ACHN (cell line): ENCODE data around the gene ZNF275.
"Not testable (repeated sequence)": the region's sequence is repeated elsewhere in the genome, so short reads cannot be mapped to it uniquely, and the experiment has no call there.

Experiments used
- DNase-seq: peaks from one replicate; pipeline ENCODE4 v3.0.0-alpha.2; 2015
- in situ Hi-C: cut with HindIII; loops from 2 replicates; pipeline ENCODE4 v1.10.0; 2017; ENCODE audit warnings: low sequenced_read_pairs, low pct_ligation_motif_present, low pct_unique_long_range_greater_than_20kb

The ZNF275 gene, protein sequence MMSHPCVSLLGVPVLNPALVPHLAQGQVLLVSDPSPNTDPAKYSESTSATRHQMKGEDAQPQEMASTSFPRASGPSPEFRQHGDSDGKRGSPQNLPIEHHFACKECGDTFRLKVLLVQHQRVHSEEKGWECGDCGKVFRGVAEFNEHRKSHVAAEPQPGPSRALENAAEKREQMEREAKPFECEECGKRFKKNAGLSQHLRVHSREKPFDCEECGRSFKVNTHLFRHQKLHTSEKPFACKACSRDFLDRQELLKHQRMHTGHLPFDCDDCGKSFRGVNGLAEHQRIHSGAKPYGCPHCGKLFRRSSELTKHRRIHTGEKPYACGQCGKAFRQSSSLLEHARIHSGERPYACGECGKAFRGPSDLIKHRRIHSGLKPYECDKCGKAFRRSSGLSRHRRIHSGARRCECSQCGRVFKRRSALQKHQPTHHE

DNA sequence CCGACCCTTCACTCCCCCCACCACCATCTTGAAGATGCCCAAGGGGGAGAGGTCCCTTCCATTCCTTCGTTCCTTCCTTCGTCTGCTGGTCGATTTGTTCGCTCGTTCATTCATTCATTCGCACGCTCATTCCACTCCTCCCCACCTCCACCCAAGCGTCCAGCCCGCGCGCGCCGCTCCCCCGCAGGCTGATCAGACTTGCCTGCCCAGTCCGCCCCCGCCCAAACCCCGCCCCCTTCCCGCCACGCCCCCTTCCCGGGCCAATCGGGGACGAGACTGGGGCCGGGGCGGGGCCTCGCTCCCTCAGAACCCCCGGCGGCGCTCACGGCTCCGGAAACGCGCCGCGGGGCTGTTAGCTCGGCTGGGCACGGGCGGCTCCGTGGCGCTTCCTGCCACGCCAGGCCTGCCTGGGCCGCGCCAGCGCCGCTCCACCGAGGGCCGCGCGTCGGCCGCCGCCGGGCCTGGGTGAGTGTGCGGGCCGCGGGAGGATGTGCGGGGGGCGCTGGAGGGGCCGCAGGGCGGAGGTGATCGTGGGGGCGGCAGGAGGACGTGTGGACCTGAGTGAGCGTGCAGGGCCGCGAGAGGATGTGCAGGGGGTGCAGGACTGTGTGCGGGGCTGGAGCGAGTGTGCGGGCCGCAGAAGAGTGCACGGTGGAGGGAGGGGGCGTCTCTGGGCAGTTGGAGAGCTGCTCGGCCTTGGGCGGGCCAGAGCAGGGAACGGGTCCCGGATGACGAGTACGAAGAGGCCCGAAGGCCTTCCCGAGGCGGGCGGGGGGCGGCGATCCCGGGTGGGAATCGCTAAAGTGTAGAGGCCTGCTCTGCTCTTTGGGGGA, at the start of gene ZNF275:
Gene ZNF275, plus strand, starts transcription at position 333 of the 833 bp plus-strand sequence. CDS start 2,527 bp downstream, outside the sequence.
- in situ Hi-C loops = no loop called here

DNA sequence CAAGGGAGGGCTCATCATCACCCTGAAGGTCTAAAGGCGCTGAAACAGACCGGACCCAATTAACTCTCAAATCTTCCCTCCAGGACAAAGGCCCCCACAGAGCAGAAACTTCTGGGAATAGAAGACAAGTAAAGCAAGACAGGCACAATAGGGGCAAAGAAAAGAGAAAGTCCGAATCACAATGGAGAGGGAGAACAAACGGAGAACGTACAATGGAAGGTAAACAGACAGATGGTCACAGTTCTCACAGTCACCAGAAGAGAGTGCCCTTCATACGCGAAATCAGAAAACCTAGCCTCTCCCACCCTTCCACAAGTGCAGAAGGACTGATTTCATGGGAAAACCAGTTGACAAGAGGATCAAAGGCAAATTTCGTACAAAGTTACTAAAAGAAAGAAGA, 48.3 kb upstream of the ZNF275 start:
- in situ Hi-C loops, DNase-seq: not testable (repeated sequence)

More for the DNA sequence above, at the start of gene ZNF275:
- peak; percentile 64 for DNase-seq

DNA sequence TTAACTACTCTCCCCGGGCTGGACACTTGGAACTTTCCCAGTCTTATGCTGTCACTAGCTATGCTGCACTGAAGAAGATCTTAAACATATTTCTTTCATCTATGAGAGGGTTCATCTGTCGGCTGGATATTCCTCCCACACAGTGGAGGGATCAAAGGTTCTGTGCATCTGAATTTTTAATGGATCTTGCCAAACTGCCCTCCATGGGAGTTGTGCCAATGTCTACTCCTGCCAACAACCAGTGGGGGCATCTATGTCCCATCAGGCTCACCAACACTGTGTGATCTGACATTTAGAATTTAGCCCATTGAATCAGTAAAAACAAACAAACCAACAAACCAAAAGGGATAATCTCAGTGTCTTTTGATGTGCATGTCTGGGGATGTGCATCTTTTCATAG, 45.1 kb upstream of the ZNF275 start:
- in situ Hi-C loops, DNase-seq: not testable (repeated sequence)

DNA sequence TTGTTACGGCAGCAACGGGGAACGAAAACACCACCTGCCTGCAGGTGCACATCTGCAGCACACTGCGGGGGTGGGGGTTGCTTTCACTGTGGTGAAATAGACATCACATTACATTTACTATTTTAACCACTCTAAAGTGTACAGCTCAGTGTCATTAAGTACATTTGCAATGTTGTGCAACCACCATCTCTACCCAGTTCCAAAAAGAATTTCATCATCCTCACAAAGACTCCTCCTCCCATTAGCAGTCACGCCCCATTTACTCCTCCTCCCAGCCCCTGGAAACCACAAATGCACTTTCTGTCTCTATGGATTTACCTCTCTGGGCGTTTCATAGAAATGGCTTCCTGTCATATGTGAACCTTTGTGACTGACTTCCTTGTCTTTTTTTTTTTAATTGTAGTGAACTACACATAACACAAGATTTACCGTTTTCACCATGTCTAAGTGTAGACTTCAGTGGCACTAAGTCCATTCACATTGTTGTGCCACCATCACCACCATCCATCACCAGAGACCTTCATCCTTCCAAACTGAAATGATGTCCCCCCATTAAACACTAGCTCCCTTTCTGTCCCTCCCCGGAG, 40.4 kb upstream of the ZNF275 start:
- in situ Hi-C loops, DNase-seq: not testable (repeated sequence)

DNA sequence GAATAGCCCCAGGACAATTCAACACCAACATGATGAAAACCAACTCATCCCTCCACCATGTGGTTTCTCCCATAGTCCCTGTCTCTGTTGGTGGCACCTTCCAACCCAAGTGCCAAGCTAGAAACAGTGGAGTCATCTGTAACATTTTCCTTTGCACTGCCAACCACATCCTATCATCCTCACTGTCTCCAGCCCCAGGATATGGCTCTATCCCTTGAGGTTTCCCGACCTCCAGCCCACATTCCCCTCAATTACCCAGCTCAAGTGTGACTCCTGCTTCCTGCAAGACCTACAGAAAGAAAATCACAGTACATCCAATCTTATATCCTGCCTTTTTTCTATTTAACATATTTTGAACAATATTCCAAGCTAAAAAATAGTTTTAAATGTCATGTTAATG, 36.6 kb upstream of the ZNF275 start:
- in situ Hi-C loops = no loop called here
- DNase-seq = no peak

DNA sequence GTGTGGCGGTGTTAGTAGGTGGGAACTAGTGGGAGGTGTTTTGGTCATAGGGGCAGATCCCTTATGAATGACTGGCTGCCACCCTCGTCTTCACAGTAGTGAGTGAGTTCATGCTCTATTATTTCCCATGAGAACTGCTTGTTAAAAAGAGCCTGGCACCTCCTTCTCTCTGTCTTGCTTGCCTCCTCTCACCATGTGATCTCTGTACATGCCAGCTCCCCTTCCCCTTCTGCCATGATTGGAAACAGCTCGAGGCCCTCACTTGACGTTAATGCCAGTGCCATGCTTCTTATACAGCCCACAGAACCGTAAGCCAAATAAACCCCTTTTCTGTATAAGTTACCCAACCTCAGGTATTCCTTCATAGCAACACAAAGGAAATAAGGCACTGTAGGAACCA, 34.1 kb upstream of the ZNF275 start:
- DNase-seq = no peak
- in situ Hi-C loops = no loop called here

DNA sequence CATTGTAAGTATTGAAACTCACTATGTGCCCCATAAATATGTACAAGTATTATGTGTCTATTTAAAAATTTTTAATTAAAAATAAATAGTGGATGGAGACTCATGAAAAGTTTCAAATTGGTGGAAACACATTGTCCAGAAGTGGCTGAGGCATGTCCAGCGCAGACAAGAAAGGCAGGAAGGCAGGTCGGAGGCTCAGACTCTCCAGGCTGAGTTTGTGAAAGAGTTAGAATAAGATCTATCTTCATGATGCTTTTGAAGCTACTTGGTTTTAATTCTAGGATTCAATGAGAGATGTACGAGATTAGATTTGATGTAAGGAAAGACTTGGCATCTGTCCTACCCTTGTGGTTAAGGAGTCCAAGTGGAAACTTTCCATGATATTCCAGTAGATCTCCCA, 32.2 kb upstream of the ZNF275 start:
- DNase-seq = no peak
- in situ Hi-C loops = no loop called here

DNA sequence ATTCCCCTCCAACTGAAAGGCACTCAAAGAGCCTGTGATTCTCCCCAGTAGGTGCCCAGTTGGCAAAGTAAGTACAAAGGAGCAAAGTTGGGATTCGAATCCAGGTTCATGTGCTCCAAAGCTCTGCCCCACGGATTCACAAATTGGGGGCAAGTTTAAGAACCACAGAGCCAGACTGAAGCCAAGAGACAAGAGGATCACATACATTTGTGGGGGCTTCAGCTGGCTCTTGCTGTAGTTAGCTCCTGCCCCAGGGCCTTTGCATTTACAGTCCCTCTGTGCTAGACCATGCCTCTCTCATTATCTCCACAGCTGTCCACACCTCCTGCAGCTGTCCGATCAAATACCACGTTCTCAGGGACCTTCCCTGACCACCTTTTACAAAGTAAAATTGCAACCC, 31.2 kb upstream of the ZNF275 start:
- in situ Hi-C loops = no loop called here
- DNase-seq = no peak

DNA sequence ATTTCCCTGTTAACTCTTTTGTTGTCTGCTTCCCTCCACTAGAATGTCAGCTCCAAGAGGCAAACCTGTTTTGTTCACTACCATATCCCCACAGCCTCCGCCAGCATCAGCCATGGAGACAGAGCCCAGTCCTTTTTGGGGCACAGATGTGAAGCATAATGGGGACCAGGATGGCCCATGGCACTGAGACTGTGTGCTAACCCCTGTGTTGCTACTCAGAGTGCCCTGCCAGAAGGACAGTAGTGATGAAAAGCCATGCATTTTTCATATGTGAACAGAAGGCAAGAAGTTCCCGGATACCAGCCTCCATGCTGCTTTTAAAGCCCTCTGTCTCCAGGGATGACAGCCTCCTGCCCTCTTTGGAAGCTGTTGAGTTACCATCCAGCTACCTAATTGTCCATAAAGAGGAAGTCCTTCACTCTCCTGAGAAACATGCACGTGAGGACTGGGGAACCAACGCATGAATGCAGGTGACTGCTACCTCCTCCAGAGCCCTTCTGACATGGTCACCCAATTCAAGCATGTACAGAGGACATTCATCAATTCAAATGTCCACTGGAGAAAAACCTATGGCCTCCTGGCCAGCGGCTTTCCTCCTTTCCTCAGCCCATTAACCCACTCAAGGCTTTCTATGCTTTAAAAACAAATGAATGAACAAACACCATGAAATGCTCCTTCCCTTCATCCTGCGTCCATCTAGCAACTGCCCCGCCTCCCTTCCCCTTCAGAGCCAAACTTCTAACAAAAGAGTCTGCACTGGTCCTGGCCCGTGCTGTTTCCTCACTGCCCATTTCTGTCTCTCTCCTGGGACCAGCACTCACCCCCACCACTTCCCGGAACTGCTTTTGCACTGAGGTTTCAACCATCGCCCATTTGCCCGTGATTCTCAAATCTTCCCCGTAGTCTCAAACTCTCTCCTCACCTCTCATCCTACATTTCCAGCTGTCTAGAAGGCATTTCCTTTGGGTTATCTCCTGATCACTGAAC, 30.4 kb upstream of the ZNF275 start:
- DNase-seq = no peak
- in situ Hi-C loops = no loop called here

DNA sequence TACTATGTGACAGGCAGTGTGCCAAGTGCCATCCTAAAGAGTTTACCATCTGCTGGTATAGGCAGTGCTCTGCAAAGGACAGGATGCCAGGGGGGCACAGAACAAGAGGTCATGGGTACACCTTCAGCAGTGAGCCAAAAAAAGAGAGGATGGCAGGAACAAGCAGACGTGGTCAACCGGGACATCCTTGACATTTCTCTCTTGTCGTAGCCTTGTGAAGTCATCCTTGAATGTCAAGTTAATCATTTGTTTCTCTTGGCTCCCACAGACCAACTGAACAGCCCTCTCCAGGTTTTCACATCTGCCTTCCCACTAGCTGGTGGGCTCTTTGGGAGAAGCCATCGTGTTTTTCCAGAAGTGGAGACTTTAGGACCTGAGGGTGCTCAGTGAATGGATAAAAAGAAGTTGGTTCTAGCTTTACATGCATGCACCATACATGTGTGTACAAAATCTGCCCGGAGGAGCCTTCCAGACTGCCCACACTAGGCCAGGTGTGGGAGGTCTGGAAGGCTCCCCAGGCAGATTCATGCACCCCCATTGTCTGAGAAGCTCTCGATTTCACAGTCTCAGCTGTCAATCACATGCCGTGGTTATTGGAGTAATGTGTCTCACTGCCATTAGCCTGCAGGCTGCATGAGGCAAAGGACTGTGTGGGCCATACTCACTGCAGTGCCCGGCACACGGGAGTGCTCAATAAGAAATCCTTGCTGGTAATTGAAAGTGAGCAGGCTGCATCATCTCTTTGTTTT, 28.8 kb upstream of the ZNF275 start:
- in situ Hi-C loops = no loop called here

DNA sequence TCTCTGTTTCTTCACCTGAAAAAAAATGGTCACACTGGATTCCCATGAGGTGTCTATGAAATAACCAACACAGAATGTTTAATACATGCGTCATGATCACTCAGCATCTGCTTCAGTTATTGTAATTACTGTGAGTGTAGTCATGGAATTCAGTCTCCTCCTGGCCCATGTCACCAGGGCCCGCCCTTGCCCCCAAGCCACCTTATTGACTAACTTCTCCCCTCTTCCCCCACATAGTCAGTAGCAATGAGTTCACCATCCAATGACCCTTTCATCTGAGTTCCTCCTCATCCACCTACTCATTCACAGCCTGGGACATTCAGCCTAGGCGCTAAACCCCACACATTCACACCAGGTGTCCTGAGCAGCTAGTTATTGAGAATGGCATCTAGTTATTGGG, 28.0 kb upstream of the ZNF275 start:
- in situ Hi-C loops = no loop called here
- DNase-seq = no peak

More for the DNA sequence above, 28.8 kb upstream of the ZNF275 start:
- DNase-seq = peak; percentile 5

DNA sequence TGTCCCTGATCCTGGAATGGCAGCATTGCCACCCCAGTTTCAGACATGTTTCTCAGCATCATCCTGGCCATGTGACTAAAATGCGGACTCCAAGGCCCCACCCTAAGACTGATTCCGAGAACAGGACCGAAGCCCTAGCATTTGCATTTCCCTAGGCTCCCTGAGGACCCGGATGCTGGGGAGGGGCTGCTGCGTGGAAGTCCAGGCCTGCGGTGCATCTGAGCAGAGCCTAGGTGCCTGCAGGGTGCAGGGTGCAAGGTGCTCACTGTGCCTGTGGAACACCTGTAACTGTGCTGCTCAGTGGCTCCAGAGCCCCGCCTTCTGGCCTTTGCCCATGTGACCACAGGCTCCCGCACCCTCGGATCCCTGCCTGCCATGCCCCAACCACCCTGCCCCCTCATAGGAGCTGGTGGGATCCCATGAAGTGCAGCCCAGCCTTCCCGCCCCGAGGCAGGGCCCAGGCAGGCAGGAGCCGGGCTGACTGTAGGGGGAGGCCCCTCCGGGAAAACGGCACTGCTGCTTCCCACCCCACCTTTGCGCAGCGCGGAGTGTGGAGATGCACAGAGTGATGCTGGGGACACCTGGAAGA, 27.3 kb upstream of the ZNF275 start:
- DNase-seq = no peak
- in situ Hi-C loops = no loop called here

DNA sequence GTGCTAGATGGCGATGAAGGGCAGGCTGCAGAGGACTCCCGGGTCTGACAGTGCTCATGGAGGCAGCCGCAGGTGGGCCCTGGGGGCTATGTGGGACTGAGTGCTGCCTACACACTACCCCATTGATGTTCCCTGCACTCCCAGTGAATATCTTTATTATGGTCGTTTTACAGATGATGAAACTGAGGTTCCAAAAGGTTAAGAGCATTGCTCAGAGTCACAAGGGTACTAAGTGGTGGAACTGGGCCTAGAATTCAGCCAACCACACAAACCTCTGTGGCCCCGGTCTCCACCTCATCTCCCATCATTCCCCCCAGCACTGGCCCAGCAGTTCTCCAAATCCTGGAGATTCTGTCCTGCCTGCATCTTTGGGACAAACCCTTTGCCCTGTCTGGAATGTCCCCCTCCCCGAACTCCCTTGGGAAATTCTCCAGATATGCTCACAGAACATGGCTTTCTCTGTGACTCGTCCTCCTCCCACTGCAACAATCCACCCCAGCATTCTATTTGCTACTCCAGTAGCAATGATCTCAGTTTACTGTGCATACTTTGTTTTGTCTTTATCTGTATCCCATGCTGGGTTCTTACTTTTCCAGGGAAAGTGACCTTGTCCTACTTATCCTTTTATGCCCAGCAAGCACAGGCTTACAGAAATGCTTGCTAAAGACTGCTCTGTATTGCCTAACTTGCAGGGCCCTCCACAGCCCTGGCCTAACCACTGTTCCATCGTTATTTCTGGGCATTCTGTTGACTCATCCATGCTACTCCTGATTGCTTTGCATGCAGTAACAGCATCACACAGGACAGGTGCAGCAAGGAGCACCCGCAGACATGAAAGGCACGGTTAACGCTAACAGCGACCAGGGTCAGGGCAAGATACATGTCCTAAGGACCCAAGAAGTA, 26.4 kb upstream of the ZNF275 start:
- DNase-seq = peak; percentile 0
- in situ Hi-C loops = no loop called here

DNA sequence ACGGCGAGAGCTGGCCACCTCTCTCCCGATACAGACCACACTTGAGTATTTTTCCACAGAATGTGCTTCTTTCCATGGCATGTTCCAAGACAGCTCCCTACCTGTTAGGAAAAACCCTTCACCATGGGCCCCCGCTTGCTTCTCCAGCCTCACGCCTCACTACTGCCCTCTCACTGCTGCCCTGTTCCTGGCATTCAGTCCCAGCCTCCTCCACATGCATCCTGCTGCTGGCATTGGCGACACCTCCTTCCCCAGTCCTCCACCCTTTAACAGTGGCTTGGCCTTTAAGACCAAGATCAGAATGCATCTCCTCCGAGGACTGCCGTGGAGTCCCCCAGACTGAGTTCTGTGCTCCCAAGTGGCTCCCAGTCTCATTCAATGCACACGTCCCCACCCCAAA, 23.1 kb upstream of the ZNF275 start:
- no peak for DNase-seq
- in situ Hi-C loops = no loop called here

DNA sequence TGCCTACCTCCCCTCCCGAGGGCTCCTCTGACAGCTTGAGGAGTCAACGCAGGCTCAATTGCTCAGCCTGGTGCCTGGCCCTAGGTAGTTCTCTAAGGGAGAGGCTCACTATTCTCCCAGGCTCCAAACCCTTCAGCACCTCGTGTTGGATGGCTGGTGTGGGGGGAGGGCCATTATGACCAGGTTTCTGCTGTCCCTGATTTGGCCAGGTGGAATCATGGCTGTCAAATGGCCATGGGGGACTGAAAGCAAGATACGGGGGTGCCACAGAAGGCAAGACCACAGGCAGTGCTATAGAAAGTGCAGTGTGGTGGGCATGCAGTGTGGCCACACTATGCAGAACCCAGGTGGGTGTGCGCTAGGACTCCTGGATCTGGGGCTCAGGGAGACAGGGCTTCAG, 21.9 kb upstream of the ZNF275 start:
- DNase-seq = no peak
- in situ Hi-C loops = no loop called here

DNA sequence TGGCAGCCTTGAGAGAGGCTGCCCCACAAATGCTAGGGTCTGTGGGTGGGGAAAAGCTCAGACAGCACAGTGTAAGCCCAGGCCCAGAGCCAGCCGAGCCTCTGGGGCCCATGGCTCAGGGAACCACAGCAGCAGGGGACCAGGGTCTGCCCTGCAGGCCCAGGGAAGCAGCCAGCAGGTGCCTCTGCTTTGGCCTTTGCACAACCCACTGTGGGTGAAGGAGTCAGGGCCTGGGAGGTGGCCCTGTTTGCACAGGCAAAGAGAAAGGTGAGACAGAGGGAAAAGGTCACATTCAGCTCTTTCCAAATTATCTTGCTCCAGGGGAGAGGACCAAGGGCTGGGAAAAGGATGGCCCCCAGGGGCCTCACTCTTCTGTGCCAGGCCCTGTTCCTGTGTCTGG, 21.1 kb upstream of the ZNF275 start:
- no peak for DNase-seq
- in situ Hi-C loops = no loop called here
